GM13976 (cell line): ENCODE results near the gene KNDC1.

Experiments
- DNase-seq: peaks from one replicate; pipeline ENCODE4 v3.0.0; 2012; ENCODE audit warnings: low spot score
- in situ Hi-C: fragments of 300-500 bp; cut with MboI; formaldehyde crosslinking; loops from one replicate; pipeline ENCODE4 v1.12.0; 2022; ENCODE audit warnings: low sequenced_read_pairs, mixed read lengths, inconsistent platforms; ENCODE audit not compliant: unreplicated experiment
- TF ChIP-seq, protein P1 (sequence below): IDR thresholded peaks from 2 replicates; pipeline ENCODE4 v1.5.1; 2012; ENCODE audit warnings: borderline replicate concordance, mild to moderate bottlenecking; ENCODE audit not compliant: insufficient read depth; ENCODE audit errors: extremely low read depth, missing control alignments, control extremely low read depth

The KNDC1 gene

GRCh38 chr10:133237588-133238465, 77.8 kb downstream of the KNDC1 start, which contains the start of gene VENTX:
VENTX (plus strand) TSS chr10:133237855; CDS start chr10:133237915, 60 bp downstream.
- TF ChIP-seq, protein P1, sequence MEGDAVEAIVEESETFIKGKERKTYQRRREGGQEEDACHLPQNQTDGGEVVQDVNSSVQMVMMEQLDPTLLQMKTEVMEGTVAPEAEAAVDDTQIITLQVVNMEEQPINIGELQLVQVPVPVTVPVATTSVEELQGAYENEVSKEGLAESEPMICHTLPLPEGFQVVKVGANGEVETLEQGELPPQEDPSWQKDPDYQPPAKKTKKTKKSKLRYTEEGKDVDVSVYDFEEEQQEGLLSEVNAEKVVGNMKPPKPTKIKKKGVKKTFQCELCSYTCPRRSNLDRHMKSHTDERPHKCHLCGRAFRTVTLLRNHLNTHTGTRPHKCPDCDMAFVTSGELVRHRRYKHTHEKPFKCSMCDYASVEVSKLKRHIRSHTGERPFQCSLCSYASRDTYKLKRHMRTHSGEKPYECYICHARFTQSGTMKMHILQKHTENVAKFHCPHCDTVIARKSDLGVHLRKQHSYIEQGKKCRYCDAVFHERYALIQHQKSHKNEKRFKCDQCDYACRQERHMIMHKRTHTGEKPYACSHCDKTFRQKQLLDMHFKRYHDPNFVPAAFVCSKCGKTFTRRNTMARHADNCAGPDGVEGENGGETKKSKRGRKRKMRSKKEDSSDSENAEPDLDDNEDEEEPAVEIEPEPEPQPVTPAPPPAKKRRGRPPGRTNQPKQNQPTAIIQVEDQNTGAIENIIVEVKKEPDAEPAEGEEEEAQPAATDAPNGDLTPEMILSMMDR: no peak
- no peak for DNase-seq
- in situ Hi-C loops: no loop called here

GRCh38 chr10:133238466-133238804, 78.4 kb downstream of the KNDC1 start:
- in situ Hi-C loops: no loop called here
- TF ChIP-seq, protein P1: no peak
- DNase-seq: no peak

GRCh38 chr10:133239990-133240389, 80.0 kb downstream of the KNDC1 start:
- DNase-seq: no peak
- TF ChIP-seq, protein P1: no peak
- in situ Hi-C loops: no loop called here

- in situ Hi-C loops: no loop called here
- TF ChIP-seq, protein P1: no peak
- peak; percentile 72 for DNase-seq
These were observed 81.6 kb downstream of the KNDC1 start for GRCh38 chr10:133241501-133242205.

GRCh38 chr10:133242611-133243356, 82.8 kb downstream of the KNDC1 start:
- TF ChIP-seq, protein P1: no peak
- no peak for DNase-seq
- in situ Hi-C loops: no loop called here

DNA sequence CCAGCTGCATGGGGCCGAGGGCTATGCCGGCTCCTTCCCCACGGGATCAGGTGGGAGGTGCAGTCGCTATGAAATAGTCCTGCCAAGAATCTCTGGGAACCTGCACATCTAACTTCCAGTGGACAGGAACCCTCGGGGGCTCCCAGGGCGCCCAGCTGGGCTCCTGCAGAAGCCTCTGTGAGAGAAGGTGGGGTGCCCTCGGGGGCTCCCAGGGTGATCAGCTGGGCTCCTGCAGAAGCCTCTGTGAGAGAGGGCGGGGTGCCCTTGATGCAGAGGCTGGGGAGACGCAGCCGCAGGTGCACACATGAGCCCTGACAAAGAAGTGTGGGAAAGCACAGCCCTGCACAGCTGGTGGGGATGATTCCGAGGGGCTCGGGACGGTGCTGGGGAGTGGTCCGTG, 83.6 kb downstream of the KNDC1 start:
- DNase-seq: no peak
- TF ChIP-seq, protein P1: no peak
- in situ Hi-C loops: no loop called here
